HEK293T (cell line): Measurements from ENCODE around the gene HIVEP3.

Experiments used
- BHLHE40 ChIP-seq: fragments of 450-650 bp; IDR thresholded peaks from 2 replicates; pipeline ENCODE4 v1.6.1; 2016; ENCODE audit warnings: mild to moderate bottlenecking, moderate library complexity, borderline replicate concordance
- ELF4 ChIP-seq: fragments of 450-650 bp; IDR thresholded peaks from 2 replicates; pipeline ENCODE4 v1.6.1; 2017; ENCODE audit warnings: antibody characterized with exemption
- L3MBTL2 ChIP-seq: fragments of 450-650 bp; conservative IDR thresholded peaks from 2 replicates; pipeline ENCODE4 v1.6.1; 2016; ENCODE audit warnings: mild to moderate bottlenecking

DNA sequence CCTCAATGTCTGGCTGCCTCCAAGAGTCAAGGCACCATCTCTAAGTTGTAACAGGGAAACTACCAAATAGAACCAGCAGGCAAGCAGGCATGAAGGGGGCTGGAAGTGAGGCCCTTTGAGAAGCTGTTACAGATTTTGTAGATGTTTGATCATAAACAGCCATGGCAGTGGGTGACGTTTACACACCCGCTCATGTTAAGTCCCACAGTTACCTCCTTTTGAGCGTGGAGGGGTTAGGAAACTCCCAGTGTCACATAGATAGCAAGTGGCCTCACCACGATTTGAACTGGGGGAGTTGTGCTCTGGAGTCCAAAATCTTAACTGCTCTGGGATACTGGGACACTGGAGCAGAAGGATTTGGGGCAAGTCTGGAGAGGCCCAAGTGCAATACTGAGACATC, 192.4 kb downstream of the HIVEP3 start:
- TF ChIP-seq ELF4 = no peak
- TF ChIP-seq BHLHE40 = no peak
- no peak for TF ChIP-seq L3MBTL2
